ENCODE results near the gene RGS3.

RGS3 gene

GRCh38 chr9:113645227-113645977 lies 181.9 kb downstream of the RGS3 start:
- DNase-seq: no peak

GRCh38 chr9:113645978-113646253 lies 182.4 kb downstream of the RGS3 start:
- DNase-seq: no peak

GRCh38 chr9:113646491-113646890 lies 183.0 kb downstream of the RGS3 start:
- no peak for DNase-seq
